HepG2 (cell line): ENCODE measurements around the gene CTF1. TPM values are rescaled to one million over a fixed set of nuclear protein-coding genes. Genes with fewer than 3 reads are reported as not detected.
A peak's percentile ranks its signal among the peaks of the same experiment; 100 is the strongest.

Experiments used
- ATF7 ChIP-seq, 2 experiments: fragments of 450-650 bp in 1 of 2; sonication (generic) in 1 of 2; formaldehyde crosslinking in 1 of 2; IDR thresholded peaks; 2 replicates each; pipeline versions ENCODE4 v1.4.0 to v1.6.1; 2016 to 2020; ENCODE audit warnings: antibody characterized with exemption in 1 of 2, mild to moderate bottlenecking in 1 of 2, missing genetic modification reagents in 1 of 2
- BHLHE40 ChIP-seq: IDR thresholded peaks from 2 replicates; pipeline ENCODE4 v1.6.1; 2011; ENCODE audit warnings: low read length, improper control_type of control experiment
- GABPB1 ChIP-seq: IDR thresholded peaks from 2 replicates; pipeline ENCODE4 v1.6.1; 2016; ENCODE audit warnings: mild to moderate bottlenecking, missing genetic modification reagents, moderate library complexity, missing compliant biosample characterization
- HBP1 ChIP-seq: IDR thresholded peaks from 2 replicates; pipeline ENCODE4 v1.6.1; 2016; ENCODE audit warnings: low read depth, control low read depth
- IRF1 ChIP-seq: sonication (generic); formaldehyde crosslinking; IDR thresholded peaks from 2 replicates; pipeline ENCODE4 v1.4.0; 2020; ENCODE audit warnings: low read depth, mild to moderate bottlenecking, missing genetic modification reagents
- JUND ChIP-seq: sonication (generic); formaldehyde crosslinking; IDR thresholded peaks from 2 replicates; pipeline ENCODE4 v1.8.0; 2022; ENCODE audit warnings: mild to moderate bottlenecking, missing genetic modification reagents
- KDM5B ChIP-seq: sonication (generic); formaldehyde crosslinking; IDR thresholded peaks from 2 replicates; pipeline ENCODE4 v1.4.0; 2020; ENCODE audit warnings: missing genetic modification reagents, mild to moderate bottlenecking, borderline replicate concordance
- MYC ChIP-seq: sonication (generic); formaldehyde crosslinking; IDR thresholded peaks from 2 replicates; pipeline ENCODE4 v1.9.0; 2021; ENCODE audit warnings: missing genetic modification reagents, borderline replicate concordance
- POLR2AphosphoS2 ChIP-seq: IDR thresholded peaks from 2 replicates; pipeline ENCODE4 v1.6.1; 2011; ENCODE audit warnings: low read depth, low read length, improper control_type of control experiment
- RBM39 ChIP-seq: fragments of 200-400 bp; formaldehyde crosslinking; IDR thresholded peaks from one replicate; pipeline ENCODE4 v1.6.1; 2018; ENCODE audit warnings: antibody characterized with exemption, mild to moderate bottlenecking, low read depth, low read length; ENCODE audit not compliant: poor library complexity, severe bottlenecking
- RXRA ChIP-seq: sonication (generic); formaldehyde crosslinking; IDR thresholded peaks from 2 replicates; pipeline ENCODE4 v1.5.1; 2020; ENCODE audit warnings: missing genetic modification reagents
- TIGD3 ChIP-seq: sonication (generic); formaldehyde crosslinking; IDR thresholded peaks from 2 replicates; pipeline ENCODE4 v1.5.1; 2020; ENCODE audit warnings: mild to moderate bottlenecking, missing genetic modification reagents, borderline replicate concordance
- TP53 ChIP-seq: sonication (generic); formaldehyde crosslinking; conservative IDR thresholded peaks from 2 replicates; pipeline ENCODE4 v1.4.0; 2020; ENCODE audit warnings: missing genetic modification reagents
- ZNF205 ChIP-seq: IDR thresholded peaks from 2 replicates; pipeline ENCODE4 v1.6.1; 2018; ENCODE audit warnings: missing biosample characterization, missing genetic modification reagents
- ZNF549 ChIP-seq: sonication (generic); formaldehyde crosslinking; IDR thresholded peaks from 2 replicates; pipeline ENCODE4 v1.5.0; 2020; ENCODE audit warnings: missing genetic modification reagents
- ZNF572 ChIP-seq: sonication (generic); formaldehyde crosslinking; IDR thresholded peaks from 2 replicates; pipeline ENCODE4 v1.5.1; 2020; ENCODE audit warnings: mild to moderate bottlenecking, missing genetic modification reagents
- ZNF574 ChIP-seq: sonication (generic); formaldehyde crosslinking; IDR thresholded peaks from 2 replicates; pipeline ENCODE4 v1.4.0; 2020; ENCODE audit warnings: missing genetic modification reagents
- ZNF75D ChIP-seq: sonication (generic); formaldehyde crosslinking; IDR thresholded peaks from 2 replicates; pipeline ENCODE4 v1.8.1; 2023; ENCODE audit warnings: missing genetic modification reagents, mild to moderate bottlenecking, borderline replicate concordance
- ZNF781 ChIP-seq: sonication (generic); formaldehyde crosslinking; IDR thresholded peaks from 2 replicates; pipeline ENCODE4 v1.5.1; 2020; ENCODE audit warnings: borderline replicate concordance, mild to moderate bottlenecking, missing genetic modification reagents; ENCODE audit errors: not compliant biosample characterization
- ZNF800 ChIP-seq: sonication (generic); formaldehyde crosslinking; IDR thresholded peaks from 2 replicates; pipeline ENCODE4 v1.4.0; 2020; ENCODE audit warnings: missing genetic modification reagents
- polyA plus RNA-seq, 8 experiments: library from polyadenylated mRNA; depleted of rRNA in 3 of 8; stranded (reverse) in 7 of 8; unstranded in 1 of 8; fragments of >200 nt; fragmentation: Illumina TruSeq in 4 of 8; extraction: Trizol in 4 of 8; gene quantifications; 2 replicates each; pipeline versions ENCODE4 v1.2.1 to v1.2.3, GENCODE V29; 2011 to 2016; ENCODE audit warnings: low read depth in 4 of 8, missing spikeins in 1 of 8, mixed read lengths in 1 of 8; ENCODE audit not compliant: insufficient read depth in 1 of 8
- total RNA-seq, 5 experiments: library from RNA; depleted of rRNA; stranded (reverse); fragments of >200 nt; fragmentation: Illumina TruSeq; extraction: Trizol; gene quantifications; 2 replicates each; pipeline ENCODE4 v1.2.3, GENCODE V29; 2016; ENCODE audit warnings: low read depth in 1 of 5

Gene CTF1
- total and polyA plus RNA-seq, 2 of the 13 experiments (the other 11 are each of a cell fraction or from before 2014, with no cell fraction given), result 0.13 to 1.8 TPM

GRCh38 chr16:30896261-30896888, at the start of gene CTF1 (continued):
- peak; percentile 40; the same call in 1 of the 2 replicates for TF ChIP-seq JUND (CRISPR knock-in tag)
- TF ChIP-seq ZNF572 (CRISPR knock-in tag), result 0 out of 2 replicates have a peak, but pooled peaks have one; percentile 44
- no peak; the same call in 1 of the 2 replicates for TF ChIP-seq TIGD3
- TF ChIP-seq MYC, result no peak
- peak; percentile 85 for TF ChIP-seq RBM39
- TF ChIP-seq HBP1 (CRISPR knock-in tag), result no peak
- no peak for TF ChIP-seq ZNF800 (CRISPR knock-in tag)
- no peak for TF ChIP-seq POLR2AphosphoS2
- no peak for TF ChIP-seq ZNF781 (CRISPR knock-in tag)
- no peak for TF ChIP-seq KDM5B
- TF ChIP-seq TP53 (CRISPR knock-in tag), result no peak
- TF ChIP-seq GABPB1 (CRISPR knock-in tag), result no peak
- TF ChIP-seq ZNF549, result no peak
- TF ChIP-seq ATF7 (IDR thresholded peaks at IDR 0.05), result no peak
- TF ChIP-seq ATF7 (CRISPR knock-in tag; IDR thresholded peaks at IDR 0.05), result 0 out of 2 replicates have a peak, but pooled peaks have one; percentile 11
- no peak for TF ChIP-seq IRF1 (CRISPR knock-in tag)
- no peak for TF ChIP-seq RXRA
- TF ChIP-seq ZNF574 (CRISPR knock-in tag), result no peak
- no peak for TF ChIP-seq BHLHE40
- no peak for TF ChIP-seq ZNF205 (CRISPR knock-in tag)
- no peak for TF ChIP-seq ZNF75D (CRISPR knock-in tag)
